Peyer's patch (tissue), 4 donors: ENCODE results near the gene RNF217.

ENCODE experiments used
- POLR2A ChIP-seq, 2 donors: fragments of 450-650 bp; IDR thresholded peaks; one replicate each; pipeline ENCODE4 v1.5.1; 2017; ENCODE audit warnings: antibody characterized with exemption in 2 of 2, mild to moderate bottlenecking in 2 of 2, moderate library complexity in 2 of 2
- TF ChIP-seq, protein P1 (sequence below), 6 experiments: fragments of 450-650 bp in 4 of 6; fragments of 200-600 bp in 2 of 6; sonication (generic) in 1 of 6; IDR thresholded peaks; one replicate each; pipeline ENCODE4 v1.5.1; 2017 to 2019; ENCODE audit warnings: antibody characterized with exemption in 6 of 6, mild to moderate bottlenecking in 3 of 6, moderate library complexity in 1 of 6

DNA sequence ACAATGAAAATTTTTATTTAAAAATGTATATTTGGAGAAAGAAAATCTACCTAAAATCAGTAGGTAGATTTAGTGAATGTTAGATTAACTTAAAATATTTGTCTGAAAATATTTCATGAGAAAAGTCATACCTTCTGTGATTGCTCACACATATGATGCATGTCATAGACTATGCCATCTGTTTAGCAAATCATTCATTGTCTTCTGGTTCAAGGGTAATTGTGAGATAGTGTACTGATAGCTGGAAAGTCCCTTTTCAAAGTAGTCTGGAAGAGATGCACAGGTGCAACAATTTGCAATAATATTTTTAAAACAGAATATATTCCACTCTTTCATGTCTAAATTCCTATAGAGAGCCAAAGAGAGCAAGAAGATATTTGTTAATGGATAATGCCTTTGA is 21.0 kb upstream of the RNF217 start:
- TF ChIP-seq, protein P1, sequence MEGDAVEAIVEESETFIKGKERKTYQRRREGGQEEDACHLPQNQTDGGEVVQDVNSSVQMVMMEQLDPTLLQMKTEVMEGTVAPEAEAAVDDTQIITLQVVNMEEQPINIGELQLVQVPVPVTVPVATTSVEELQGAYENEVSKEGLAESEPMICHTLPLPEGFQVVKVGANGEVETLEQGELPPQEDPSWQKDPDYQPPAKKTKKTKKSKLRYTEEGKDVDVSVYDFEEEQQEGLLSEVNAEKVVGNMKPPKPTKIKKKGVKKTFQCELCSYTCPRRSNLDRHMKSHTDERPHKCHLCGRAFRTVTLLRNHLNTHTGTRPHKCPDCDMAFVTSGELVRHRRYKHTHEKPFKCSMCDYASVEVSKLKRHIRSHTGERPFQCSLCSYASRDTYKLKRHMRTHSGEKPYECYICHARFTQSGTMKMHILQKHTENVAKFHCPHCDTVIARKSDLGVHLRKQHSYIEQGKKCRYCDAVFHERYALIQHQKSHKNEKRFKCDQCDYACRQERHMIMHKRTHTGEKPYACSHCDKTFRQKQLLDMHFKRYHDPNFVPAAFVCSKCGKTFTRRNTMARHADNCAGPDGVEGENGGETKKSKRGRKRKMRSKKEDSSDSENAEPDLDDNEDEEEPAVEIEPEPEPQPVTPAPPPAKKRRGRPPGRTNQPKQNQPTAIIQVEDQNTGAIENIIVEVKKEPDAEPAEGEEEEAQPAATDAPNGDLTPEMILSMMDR (IDR thresholded peaks at IDR 0.05) = no peak
- TF ChIP-seq POLR2A (IDR thresholded peaks at IDR 0.05) = no peak
